IMR-90 (cell line): ENCODE results near the gene RAB1B. TPM values are rescaled to one million over a fixed set of nuclear protein-coding genes. Genes with fewer than 3 reads are reported as not detected.

ENCODE experiments used
- ATAC-seq: fragments of 200-7000 bp; cut with Tn5 transposase; 2 replicates; pipeline ENCODE4 v1.9.1; 2020; ENCODE audit warnings: low read depth, mild to moderate bottlenecking, moderate library complexity
- BruUV-seq: library from RNA; stranded (reverse); fragments of 400-500 nt; replicated peaks from 2 replicates; lab custom pipeline; 2021; lab: Mats Ljungman, UMichigan
- CTCF ChIA-PET: fragments of 300-600 bp; formaldehyde crosslinking; extraction: SDS; loops from one replicate; lab custom pipeline; 2021; ENCODE audit warnings: antibody characterized with exemption; lab: Yijun Ruan, JAX
- POLR2A ChIA-PET: fragments of 300-600 bp; sonication (Branson Sonifier 250); formaldehyde crosslinking; loops from one replicate; lab custom pipeline; 2022; ENCODE audit warnings: antibody characterized with exemption; ENCODE audit not compliant: unreplicated experiment; lab: Charles Lee
- DNase-seq: peaks from one replicate; pipeline ENCODE4 v3.0.0; 2013
- H2AFZ ChIP-seq: replicated peaks from 2 replicates; pipeline ENCODE3; 2013; ENCODE audit warnings: low read length, mild to moderate bottlenecking; ENCODE audit not compliant: poor library complexity
- H2AK5ac ChIP-seq: 2 replicates; pipeline ENCODE4 v1.6.1; 2013; ENCODE audit warnings: low read depth, low read length, inconsistent platforms
- H2AK9ac ChIP-seq: replicated peaks from 2 replicates; pipeline ENCODE3; 2013; ENCODE audit warnings: mild to moderate bottlenecking, low read depth, low read length, moderate library complexity; ENCODE audit not compliant: poor library complexity
- H2BK120ac ChIP-seq: 2 replicates; pipeline ENCODE4 v1.6.1; 2013; ENCODE audit warnings: low read depth, low read length, inconsistent platforms
- H2BK15ac ChIP-seq: 3 replicates; pipeline ENCODE4 v1.6.1; 2013; ENCODE audit warnings: low read depth, low read length, inconsistent platforms
- H2BK20ac ChIP-seq: 2 replicates; pipeline ENCODE4 v1.6.1; 2013; ENCODE audit warnings: low read depth, mild to moderate bottlenecking, inconsistent platforms, low read length, moderate library complexity
- H2BK5ac ChIP-seq: 2 replicates; pipeline ENCODE4 v1.6.1; 2013; ENCODE audit warnings: mild to moderate bottlenecking, low read depth, low read length, inconsistent platforms; ENCODE audit not compliant: poor library complexity, severe bottlenecking
- H3K14ac ChIP-seq: replicated peaks from 2 replicates; pipeline ENCODE4 v1.6.1; 2013; ENCODE audit warnings: low read depth, low read length, inconsistent platforms
- H3K18ac ChIP-seq: 2 replicates; pipeline ENCODE4 v1.6.1; 2013; ENCODE audit warnings: low read depth, low read length, control low read depth
- H3K23ac ChIP-seq: 2 replicates; pipeline ENCODE4 v1.6.1; 2013; ENCODE audit warnings: low read depth, low read length, inconsistent platforms
- H3K27ac ChIP-seq: 2 replicates; pipeline ENCODE4 v1.5.1; 2013; ENCODE audit warnings: mild to moderate bottlenecking, control low read depth, low read length; ENCODE audit not compliant: insufficient read depth
- H3K27me3 ChIP-seq: 2 replicates; pipeline ENCODE4 v1.6.1; 2013; ENCODE audit warnings: low read length; ENCODE audit not compliant: control insufficient read depth, insufficient read depth
- H3K36me3 ChIP-seq: 2 replicates; pipeline ENCODE4 v1.6.1; 2013; ENCODE audit warnings: low read length, mixed read lengths; ENCODE audit not compliant: control insufficient read depth, insufficient read depth
- H3K4ac ChIP-seq: 2 replicates; pipeline ENCODE4 v1.6.1; 2013; ENCODE audit warnings: low read depth, low read length, inconsistent platforms
- H3K4me1 ChIP-seq: 2 replicates; pipeline ENCODE4 v1.6.1; 2013; ENCODE audit warnings: low read length, mixed read lengths; ENCODE audit not compliant: control insufficient read depth, insufficient read depth
- H3K4me2 ChIP-seq: 2 replicates; pipeline ENCODE4 v1.6.1; 2013; ENCODE audit warnings: low read depth, mild to moderate bottlenecking, control low read depth, low read length, moderate library complexity
- H3K4me3 ChIP-seq: 2 replicates; pipeline ENCODE4 v1.5.1; 2013; ENCODE audit warnings: low read depth, mild to moderate bottlenecking, control low read depth, low read length, moderate library complexity; ENCODE audit not compliant: insufficient read depth
- H3K56ac ChIP-seq: 2 replicates; pipeline ENCODE4 v1.6.1; 2013; ENCODE audit warnings: low read length, inconsistent platforms; ENCODE audit not compliant: insufficient read depth; ENCODE audit errors: extremely low read depth
- H3K79me1 ChIP-seq, 2 experiments: 2 replicates each; pipeline ENCODE4 v1.6.1; 2013; ENCODE audit warnings: low read length in 2 of 2, inconsistent platforms in 1 of 2, low read depth in 1 of 2
- H3K9ac ChIP-seq: 2 replicates; pipeline ENCODE4 v1.6.1; 2013; ENCODE audit warnings: low read depth, low read length, control low read depth
- H3K9me1 ChIP-seq: 2 replicates; pipeline ENCODE4 v1.6.1; 2013; ENCODE audit warnings: low read length, inconsistent platforms; ENCODE audit not compliant: insufficient read depth
- H3K9me3 ChIP-seq: 2 replicates; pipeline ENCODE4 v1.6.1; 2013; ENCODE audit warnings: low read length; ENCODE audit not compliant: control insufficient read depth, insufficient read depth
- H4K20me1 ChIP-seq: 2 replicates; pipeline ENCODE4 v1.6.1; 2013; ENCODE audit warnings: low read length, inconsistent platforms; ENCODE audit not compliant: insufficient read depth
- H4K5ac ChIP-seq: 2 replicates; pipeline ENCODE4 v1.6.1; 2013; ENCODE audit warnings: mild to moderate bottlenecking, low read depth, low read length, control low read depth
- H4K8ac ChIP-seq, 2 experiments: 2 replicates each; pipeline ENCODE4 v1.6.1; 2013; ENCODE audit warnings: low read depth in 2 of 2, low read length in 2 of 2, control low read depth in 1 of 2, inconsistent platforms in 1 of 2
- H4K91ac ChIP-seq: 2 replicates; pipeline ENCODE4 v1.6.1; 2013; ENCODE audit warnings: low read depth, low read length, inconsistent platforms; ENCODE audit not compliant: insufficient read depth
- BHLHE40 ChIP-seq: fragments of 150-350 bp; IDR thresholded peaks from 2 replicates; pipeline ENCODE4 v1.6.1; 2016; ENCODE audit warnings: mild to moderate bottlenecking, low read depth, low read length
- CEBPB ChIP-seq: IDR thresholded peaks from 2 replicates; pipeline ENCODE4 v1.6.1; 2012; ENCODE audit warnings: low read depth, low read length, improper control_type of control experiment
- CHD1 ChIP-seq: IDR thresholded peaks from 2 replicates; pipeline ENCODE4 v1.6.1; 2012; ENCODE audit warnings: low read depth, low read length, improper control_type of control experiment
- CTCF ChIP-seq: conservative IDR thresholded peaks from 2 replicates; pipeline ENCODE4 v1.5.1; 2012; ENCODE audit warnings: mild to moderate bottlenecking, low read depth, low read length, improper control_type of control experiment
- ELK1 ChIP-seq: fragments of 150-350 bp; IDR thresholded peaks from 2 replicates; pipeline ENCODE4 v1.6.1; 2016; ENCODE audit warnings: low read depth, mild to moderate bottlenecking, low read length, moderate library complexity, borderline replicate concordance
- FOS ChIP-seq: fragments of 150-350 bp; IDR thresholded peaks from 2 replicates; pipeline ENCODE4 v1.6.1; 2016; ENCODE audit warnings: low read depth, low read length
- MAFK ChIP-seq: IDR thresholded peaks from 2 replicates; pipeline ENCODE4 v1.6.1; 2012; ENCODE audit warnings: low read depth, low read length, improper control_type of control experiment
- MAZ ChIP-seq: IDR thresholded peaks from 2 replicates; pipeline ENCODE4 v1.6.1; 2012; ENCODE audit warnings: low read depth, mild to moderate bottlenecking, low read length, improper control_type of control experiment, moderate library complexity, borderline replicate concordance
- MXI1 ChIP-seq: IDR thresholded peaks from 2 replicates; pipeline ENCODE4 v1.6.1; 2012; ENCODE audit warnings: low read depth, mild to moderate bottlenecking, low read length, moderate library complexity, borderline replicate concordance
- NFE2L2 ChIP-seq: fragments of 150-350 bp; IDR thresholded peaks from 2 replicates; pipeline ENCODE4 v1.6.1; 2016; ENCODE audit warnings: low read depth, mild to moderate bottlenecking, low read length
- RAD21 ChIP-seq: IDR thresholded peaks from 2 replicates; pipeline ENCODE4 v1.6.1; 2012; ENCODE audit warnings: low read length, improper control_type of control experiment
- RCOR1 ChIP-seq: IDR thresholded peaks from 2 replicates; pipeline ENCODE4 v1.6.1; 2012; ENCODE audit warnings: mild to moderate bottlenecking, low read length, improper control_type of control experiment; ENCODE audit not compliant: insufficient replicate concordance
- RFX5 ChIP-seq: IDR thresholded peaks from 2 replicates; pipeline ENCODE4 v1.8.0; 2012; ENCODE audit warnings: low read depth, mild to moderate bottlenecking, low read length, moderate library complexity
- USF2 ChIP-seq: fragments of 150-350 bp; IDR thresholded peaks from 2 replicates; pipeline ENCODE4 v1.6.1; 2017; ENCODE audit warnings: mild to moderate bottlenecking, antibody characterized with exemption, low read length, low read depth
- WGBS, 2 experiments: methylation state at CpG; one replicate each; pipeline versions ENCODE4 v1.1.5 to v1.1.7; 2013; ENCODE audit warnings: missing lambda C conversion rate in 2 of 2; ENCODE audit not compliant: insufficient read length in 1 of 2; ENCODE audit errors: extremely low coverage in 2 of 2; 5-methylcytosine and 5-hydroxymethylcytosine counted together
- dilution Hi-C: fragments of 300-500 bp; cut with HindIII; formaldehyde crosslinking; loops from one replicate; pipeline ENCODE4 v1.14.3; 2018; ENCODE audit warnings: low sequenced_read_pairs; ENCODE audit not compliant: unreplicated experiment
- in situ Hi-C: fragments of 300-500 bp; cut with MboI; formaldehyde crosslinking; loops from 3 replicates; pipeline ENCODE4 v1.14.3; 2019; ENCODE audit warnings: low sequenced_read_pairs, inconsistent platforms, mixed read lengths
- intact Hi-C: fragments of 100-400 bp; cut with micrococcal nuclease; formaldehyde crosslinking; loops from 2 replicates; pipeline ENCODE4 v1.10.0; 2022
- polyA plus RNA-seq, 3 experiments: library from polyadenylated mRNA; depleted of rRNA; stranded (reverse); fragments of >200 nt; gene quantifications; 2 replicates each; pipeline ENCODE4 v1.2.3, GENCODE V29; 2012; ENCODE audit warnings: low replicate concordance in 1 of 3
- total RNA-seq: library from RNA; depleted of rRNA; stranded (reverse); fragments of >200 nt; gene quantifications from 2 replicates; pipeline ENCODE4 v1.2.3, GENCODE V29; 2012

RAB1B gene
- total and polyA plus RNA-seq, 2 of the 4 experiments (the other 2 are of a cell fraction) = 83.7 to 248 TPM

DNA sequence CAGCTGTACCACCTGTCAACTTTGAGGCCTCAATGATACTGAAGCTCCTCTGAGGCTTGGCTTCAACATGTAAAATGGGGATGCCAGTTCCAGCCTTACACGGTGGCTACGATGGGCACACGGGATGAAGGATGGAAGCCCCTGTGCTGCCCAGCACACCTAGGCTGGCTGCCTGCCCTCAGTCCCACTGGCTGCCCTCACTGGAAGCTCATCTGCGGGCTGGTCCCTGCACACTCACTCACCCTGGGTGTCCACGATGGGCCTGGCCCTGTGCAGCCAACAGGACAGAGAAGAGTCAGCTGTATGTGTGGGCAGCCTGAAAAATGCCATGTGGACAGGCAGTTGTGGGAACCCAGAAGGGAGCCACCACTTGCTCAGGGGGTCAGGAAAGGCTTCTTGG is 18.3 kb downstream of the RAB1B start:
- Histone ChIP-seq H4K91ac (no peak overlapping the region), H2AK5ac (0 out of 2 replicates have a peak overlapping the region, but pooled peaks have one; percentile 15), H3K14ac (no peak overlapping the region), H2AK9ac (peak overlapping the region; percentile 66), H3K9me1 (peaks cover 17% of the 10 kb centered on the region), H3K27me3 (peaks cover 7% of the 10 kb centered on the region), H3K4me2 (no peak overlapping the region), H3K36me3 (peaks cover 16% of the 10 kb centered on the region; the same call in 1 of the 2 replicates), H3K9ac (no peak overlapping the region), H3K27ac (no peak overlapping the region), H3K4me3 (no peak overlapping the region), H3K4me1 (peaks cover 13% of the 10 kb centered on the region), H2BK5ac (no peak overlapping the region), H3K18ac (no peak overlapping the region), H4K8ac (no peak overlapping the region), H2AFZ (peak overlapping the region; percentile 35), H3K4ac (0 out of 2 replicates have a peak overlapping the region, but pooled peaks have one; percentile 9), H4K5ac (no peak overlapping the region), H3K79me1 (peaks cover 15 to 44% of the 10 kb centered on the region in 2 experiments; a peak in 3 of 4 replicates), H2BK20ac (no peak overlapping the region), H3K23ac (peak overlapping the region; percentile 31; the same call in 1 of the 2 replicates), H4K20me1 (peaks cover 30% of the 10 kb centered on the region), H2BK120ac (no peak overlapping the region), H2BK15ac (no peak overlapping the region), H3K9me3 (no peaks in the 10 kb centered on the region), H3K56ac (no peak overlapping the region)
- dilution Hi-C loops (no loop called here), intact Hi-C loops (no loop called here), in situ Hi-C loops (no loop called here)
- no TSS peak for BruUV-seq
- ATAC-seq (no peak), DNase-seq (no peak)
- WGBS, 2 experiments = 100% methylated on average over 1 of the region's 5 CpGs; no CpG with 5 or more reads in 1 of the 2 experiments
- ChIA-PET POLR2A (no interaction called here), CTCF (no interaction called here)
- no peak for TF ChIP-seq USF2
- no peak for TF ChIP-seq CHD1
- TF ChIP-seq RAD21 = no peak
- no peak for TF ChIP-seq MXI1
- TF ChIP-seq CEBPB = no peak
- no peak for TF ChIP-seq RCOR1
- TF ChIP-seq ELK1 = no peak
- TF ChIP-seq MAFK = no peak
- TF ChIP-seq NFE2L2 = no peak
- TF ChIP-seq MAZ = no peak
- TF ChIP-seq CTCF = no peak
- TF ChIP-seq BHLHE40 = no peak
- TF ChIP-seq FOS = no peak
- TF ChIP-seq RFX5 = no peak
